ENCODE results near the gene PCDHAC2. TPM values are rescaled to one million over a fixed set of nuclear protein-coding genes. Genes with fewer than 3 reads are reported as not detected.
A peak's percentile ranks its signal among the peaks of the same experiment; 100 is the strongest.

PCDHAC2 gene
- total RNA-seq, 1 donor from 2014 or later = 3.5 TPM

DNA sequence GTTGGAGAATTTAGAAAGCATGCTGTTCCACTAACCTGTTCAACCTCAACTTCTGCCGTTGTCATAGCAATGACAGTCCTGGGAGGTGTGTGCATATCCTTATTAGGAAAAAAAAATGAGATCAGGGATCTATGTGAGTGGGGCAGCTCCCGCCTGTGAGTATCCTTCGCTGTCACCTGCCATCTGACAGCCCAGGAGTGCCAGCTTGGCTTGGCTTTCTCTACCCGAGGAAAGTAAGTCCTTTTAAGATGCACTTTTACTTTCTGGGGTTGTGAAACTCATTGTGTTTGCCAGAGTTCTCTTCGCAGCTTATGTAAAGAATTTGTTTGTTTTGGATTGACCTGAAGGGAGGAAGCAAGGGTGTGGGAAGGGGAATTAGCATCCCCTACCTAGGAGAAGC is 21.8 kb downstream of the PCDHAC2 start:
- peak overlapping the region; percentile 85 for H3K4me3 Mint-ChIP-seq
- H3K9me3 Mint-ChIP-seq = no peaks in the 10 kb centered on the region
- H3K4me1 Mint-ChIP-seq (ENCODE audit: unreplicated experiment) = peaks cover 48% of the 10 kb centered on the region
- DNase-seq (ENCODE audit: extremely low spot score, unreplicated experiment) = no peak
- TF ChIP-seq, protein P1, sequence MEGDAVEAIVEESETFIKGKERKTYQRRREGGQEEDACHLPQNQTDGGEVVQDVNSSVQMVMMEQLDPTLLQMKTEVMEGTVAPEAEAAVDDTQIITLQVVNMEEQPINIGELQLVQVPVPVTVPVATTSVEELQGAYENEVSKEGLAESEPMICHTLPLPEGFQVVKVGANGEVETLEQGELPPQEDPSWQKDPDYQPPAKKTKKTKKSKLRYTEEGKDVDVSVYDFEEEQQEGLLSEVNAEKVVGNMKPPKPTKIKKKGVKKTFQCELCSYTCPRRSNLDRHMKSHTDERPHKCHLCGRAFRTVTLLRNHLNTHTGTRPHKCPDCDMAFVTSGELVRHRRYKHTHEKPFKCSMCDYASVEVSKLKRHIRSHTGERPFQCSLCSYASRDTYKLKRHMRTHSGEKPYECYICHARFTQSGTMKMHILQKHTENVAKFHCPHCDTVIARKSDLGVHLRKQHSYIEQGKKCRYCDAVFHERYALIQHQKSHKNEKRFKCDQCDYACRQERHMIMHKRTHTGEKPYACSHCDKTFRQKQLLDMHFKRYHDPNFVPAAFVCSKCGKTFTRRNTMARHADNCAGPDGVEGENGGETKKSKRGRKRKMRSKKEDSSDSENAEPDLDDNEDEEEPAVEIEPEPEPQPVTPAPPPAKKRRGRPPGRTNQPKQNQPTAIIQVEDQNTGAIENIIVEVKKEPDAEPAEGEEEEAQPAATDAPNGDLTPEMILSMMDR (conservative IDR thresholded peaks at IDR 0.05) = no peak
- H3K27ac Mint-ChIP-seq = peak overlapping the region; percentile 93
- H3K27me3 Mint-ChIP-seq = no peaks in the 10 kb centered on the region
- H3K36me3 Mint-ChIP-seq = no peaks in the 10 kb centered on the region

DNA sequence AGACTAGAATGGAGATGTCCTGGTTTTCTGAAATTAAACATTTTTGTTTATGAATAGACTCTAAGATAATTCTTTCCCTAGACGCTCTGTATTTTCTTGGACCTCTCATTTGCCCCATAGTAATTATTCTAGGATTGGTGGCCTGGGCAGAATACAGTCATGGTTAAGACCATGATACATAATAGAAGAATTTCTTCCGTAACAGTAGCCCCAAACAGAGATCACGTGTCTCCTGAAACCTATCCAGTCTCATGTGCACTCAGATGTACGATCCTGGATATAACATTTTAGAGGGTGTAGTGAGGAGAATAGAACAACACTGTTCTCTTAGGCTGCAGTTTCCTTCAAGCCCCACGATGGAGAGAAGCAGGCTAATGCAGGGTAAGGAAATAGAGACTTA is 22.3 kb downstream of the PCDHAC2 start:
- H3K4me1 Mint-ChIP-seq (ENCODE audit: unreplicated experiment) = peaks cover 48% of the 10 kb centered on the region
- H3K4me3 Mint-ChIP-seq = peak overlapping the region; percentile 85
- peak overlapping the region; percentile 93 for H3K27ac Mint-ChIP-seq

DNA sequence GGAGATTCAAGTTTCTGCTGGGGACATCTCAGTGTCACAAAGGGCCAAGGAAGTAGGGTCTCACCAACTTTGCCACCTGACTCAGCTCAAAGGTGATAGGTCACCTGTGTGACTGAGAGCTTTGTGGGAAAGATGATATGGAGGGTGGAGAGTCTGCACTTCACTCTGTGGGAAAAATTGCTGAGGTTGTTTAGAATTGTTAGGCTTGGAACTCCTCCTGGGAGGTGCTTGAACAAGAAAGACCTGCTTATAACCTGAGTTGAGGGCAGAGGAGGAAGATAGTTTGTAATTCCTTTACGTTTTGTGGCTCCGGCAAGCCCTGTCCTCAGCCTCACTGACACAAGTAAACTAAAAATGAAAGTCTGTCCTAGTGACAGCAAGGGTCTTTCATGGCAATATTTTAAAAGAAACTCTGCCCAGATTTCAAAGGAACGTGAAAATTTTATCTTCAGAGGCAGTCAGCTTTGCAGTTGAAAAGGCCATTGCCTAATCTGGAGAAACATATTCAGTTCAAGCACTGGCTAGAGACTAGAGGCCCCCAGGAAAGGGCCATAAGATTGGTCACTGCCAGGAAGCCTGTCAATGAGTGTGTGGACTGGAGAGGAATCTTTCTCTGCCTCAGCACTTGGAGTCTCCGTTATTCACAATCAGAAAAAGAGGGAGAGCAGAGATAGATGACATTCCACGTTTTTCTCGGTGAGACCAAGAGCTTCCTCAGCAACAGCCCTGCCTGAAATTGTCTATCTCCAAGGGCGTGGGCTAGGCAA is 23.2 kb downstream of the PCDHAC2 start:
- Mint-ChIP-seq H3K27me3 (no peaks in the 10 kb centered on the region), H3K4me3 (peak overlapping the region; percentile 85), H3K9me3 (no peaks in the 10 kb centered on the region)

More for the DNA sequence above, 22.3 kb downstream of the PCDHAC2 start:
- TF ChIP-seq, protein P1 (conservative IDR thresholded peaks at IDR 0.05) = no peak
- H3K36me3 Mint-ChIP-seq = no peaks in the 10 kb centered on the region
- no peaks in the 10 kb centered on the region for H3K27me3 Mint-ChIP-seq
- DNase-seq (ENCODE audit: extremely low spot score, unreplicated experiment) = no peak
- H3K9me3 Mint-ChIP-seq = no peaks in the 10 kb centered on the region

DNA sequence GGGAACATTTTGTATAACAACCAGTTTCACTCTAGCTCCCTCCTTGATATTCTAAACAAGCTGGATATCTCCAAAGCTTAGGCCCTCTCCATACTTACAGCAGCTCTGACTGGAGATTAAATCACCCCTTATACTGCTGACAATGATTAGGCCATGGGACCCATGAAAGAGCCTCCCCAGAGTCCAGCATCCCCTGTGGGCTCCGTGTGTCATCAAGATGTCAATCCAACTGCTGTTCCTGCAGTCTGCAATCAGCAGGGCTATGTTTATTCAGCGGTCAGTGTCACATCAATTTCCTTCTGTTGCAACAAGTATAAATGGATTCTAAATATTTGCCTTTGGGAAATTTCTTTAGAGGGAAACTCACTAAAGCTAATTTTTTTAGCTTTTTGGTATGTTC is 26.6 kb downstream of the PCDHAC2 start:
- H3K4me3 Mint-ChIP-seq = no peak overlapping the region
- peaks cover 4% of the 10 kb centered on the region for H3K36me3 Mint-ChIP-seq

More for the DNA sequence above, 23.2 kb downstream of the PCDHAC2 start:
- H3K36me3 Mint-ChIP-seq = no peaks in the 10 kb centered on the region
- peak overlapping the region; percentile 93 for H3K27ac Mint-ChIP-seq
- TF ChIP-seq, protein P1 (conservative IDR thresholded peaks at IDR 0.05) = no peak
- peaks cover 48% of the 10 kb centered on the region for H3K4me1 Mint-ChIP-seq (ENCODE audit: unreplicated experiment)
- no peak for DNase-seq (ENCODE audit: extremely low spot score, unreplicated experiment)

DNA sequence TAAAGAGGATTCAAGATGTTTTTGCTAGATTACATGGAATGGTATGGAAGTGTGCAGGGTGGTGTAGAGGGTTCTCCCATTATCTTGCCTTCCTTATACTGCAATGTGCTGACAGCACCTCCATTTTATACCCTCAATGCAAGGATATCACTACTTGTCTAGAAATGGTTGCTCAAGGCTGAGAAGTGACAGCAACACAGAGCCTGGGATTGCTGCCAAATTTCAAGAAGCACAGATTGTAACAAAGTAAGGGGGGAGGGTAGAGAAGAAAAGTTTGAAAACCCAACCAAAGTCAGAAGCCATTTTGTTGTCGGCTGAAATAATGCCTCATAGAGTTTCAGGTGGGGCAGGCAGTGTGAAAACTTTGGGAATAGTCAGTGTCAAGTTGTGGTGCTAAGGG is 29.8 kb downstream of the PCDHAC2 start:
- TF ChIP-seq, protein P1 (conservative IDR thresholded peaks at IDR 0.05) = no peak
- no peak overlapping the region for H3K27ac Mint-ChIP-seq
- no peaks in the 10 kb centered on the region for H3K27me3 Mint-ChIP-seq
- peaks cover 4% of the 10 kb centered on the region for H3K36me3 Mint-ChIP-seq
- no peak overlapping the region for H3K4me3 Mint-ChIP-seq
- DNase-seq (ENCODE audit: extremely low spot score, unreplicated experiment) = no peak
- H3K4me1 Mint-ChIP-seq (ENCODE audit: unreplicated experiment) = peaks cover 10% of the 10 kb centered on the region
- H3K9me3 Mint-ChIP-seq = no peaks in the 10 kb centered on the region

More for the DNA sequence above, 26.6 kb downstream of the PCDHAC2 start:
- peak overlapping the region; percentile 38 for H3K27ac Mint-ChIP-seq
- no peaks in the 10 kb centered on the region for H3K27me3 Mint-ChIP-seq
- H3K4me1 Mint-ChIP-seq (ENCODE audit: unreplicated experiment) = peaks cover 35% of the 10 kb centered on the region
- TF ChIP-seq, protein P1 (conservative IDR thresholded peaks at IDR 0.05) = no peak
- H3K9me3 Mint-ChIP-seq = no peaks in the 10 kb centered on the region
- DNase-seq (ENCODE audit: extremely low spot score, unreplicated experiment) = no peak

Measured in type B pancreatic cell (in vitro differentiated cells).